ENCODE results near the gene RSL24D1.
A peak's percentile ranks its signal among the peaks of the same experiment; 100 is the strongest.

RSL24D1 gene

GRCh38 chr15:55196458-55197361 lies at the start of gene RSL24D1:
RSL24D1 (minus strand) TSS chr15:55196941; CDS start chr15:55196890, 51 bp downstream.
- peak; percentile 99 for DNase-seq (ENCODE audit: low read depth)

DNA sequence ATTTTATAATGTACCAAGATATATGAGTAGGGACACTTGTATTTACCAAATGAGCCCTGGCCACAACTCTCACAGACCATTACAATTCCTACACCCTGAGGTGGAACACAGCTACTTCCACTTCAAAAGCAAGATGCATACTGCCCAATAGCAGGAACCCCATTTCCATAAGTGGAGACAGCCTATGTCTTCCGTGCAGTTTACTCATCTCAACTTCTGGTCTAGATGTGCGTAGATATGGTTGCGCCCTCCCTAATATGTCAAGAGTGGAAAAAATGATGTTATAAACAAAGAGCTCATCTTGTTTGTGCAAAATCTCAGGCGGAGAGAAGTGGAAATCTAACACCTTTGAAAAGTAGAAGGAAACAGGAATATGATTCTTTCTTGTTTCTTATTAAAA lies 48.3 kb upstream of the RSL24D1 start:
- DNase-seq (ENCODE audit: low read depth): no peak

- DNase-seq (ENCODE audit: low read depth): peak; percentile 54
These were observed 45.1 kb upstream of the RSL24D1 start for GRCh38 chr15:55241891-55242290.

- no peak for DNase-seq (ENCODE audit: low read depth)
These were observed 44.4 kb upstream of the RSL24D1 start for GRCh38 chr15:55241186-55241585.

DNA sequence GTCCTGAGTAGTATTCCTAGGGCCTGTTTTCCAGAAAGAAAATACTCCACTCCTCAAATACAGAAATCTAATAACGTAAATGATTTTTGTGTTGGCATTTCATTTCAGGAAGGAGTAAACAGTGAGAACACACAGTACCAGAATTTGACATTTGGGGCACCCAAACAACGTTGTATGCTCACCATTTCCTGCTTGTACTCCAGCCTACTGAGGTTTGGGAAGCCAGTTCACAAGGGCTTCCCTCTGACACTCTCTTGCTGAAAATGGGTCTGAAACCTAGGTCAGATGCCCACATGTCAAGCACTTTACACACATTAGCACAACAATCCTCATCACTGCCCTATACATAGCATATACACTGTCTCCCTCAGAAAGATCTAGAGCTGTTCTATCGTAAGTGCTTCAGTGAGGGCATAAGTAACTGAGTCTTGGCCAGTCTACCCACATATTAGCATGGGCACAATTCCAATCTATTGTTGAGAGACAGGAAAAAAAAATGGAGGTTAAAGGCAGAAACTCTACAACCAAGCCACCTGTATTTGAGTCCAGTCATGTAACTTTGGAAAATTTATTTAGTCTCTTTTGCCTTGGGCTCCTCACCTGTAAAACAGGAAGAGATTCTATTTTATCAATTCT lies 43.5 kb upstream of the RSL24D1 start:
- no peak for DNase-seq (ENCODE audit: low read depth)

DNA sequence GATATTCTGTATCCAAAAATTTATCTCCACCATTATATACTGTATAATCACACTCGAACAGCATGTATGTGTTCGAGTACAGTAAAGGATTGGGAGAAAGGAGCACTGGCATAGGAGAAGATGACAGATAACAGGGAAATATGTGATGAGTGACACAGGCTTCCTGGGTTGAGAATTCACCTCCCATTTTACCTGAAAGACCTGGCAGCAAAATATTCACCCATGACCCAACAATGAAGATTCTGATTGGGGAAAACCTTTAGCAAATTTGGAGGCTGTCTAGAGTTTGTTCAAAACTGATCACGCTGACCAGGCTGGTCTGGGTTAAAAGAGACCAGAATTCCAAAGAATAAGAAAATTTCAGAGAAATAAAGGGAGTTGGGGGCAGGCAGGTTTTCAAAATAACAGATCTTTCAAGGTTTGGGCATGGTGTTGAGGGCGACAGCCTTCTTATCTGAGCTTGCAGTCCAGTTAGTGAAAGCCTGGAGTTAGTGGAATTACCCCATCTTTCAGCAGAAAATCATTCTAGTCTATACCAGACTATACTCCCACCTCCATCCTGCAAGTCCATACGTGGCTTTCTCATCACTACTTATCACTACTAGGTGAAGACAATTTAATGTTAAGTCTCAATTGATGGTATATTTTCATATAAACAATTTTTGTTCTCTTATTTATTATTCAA lies 42.8 kb upstream of the RSL24D1 start:
- no peak for DNase-seq (ENCODE audit: low read depth)

GRCh38 chr15:55238877-55239276 lies 42.1 kb upstream of the RSL24D1 start:
- no peak for DNase-seq (ENCODE audit: low read depth)

DNA sequence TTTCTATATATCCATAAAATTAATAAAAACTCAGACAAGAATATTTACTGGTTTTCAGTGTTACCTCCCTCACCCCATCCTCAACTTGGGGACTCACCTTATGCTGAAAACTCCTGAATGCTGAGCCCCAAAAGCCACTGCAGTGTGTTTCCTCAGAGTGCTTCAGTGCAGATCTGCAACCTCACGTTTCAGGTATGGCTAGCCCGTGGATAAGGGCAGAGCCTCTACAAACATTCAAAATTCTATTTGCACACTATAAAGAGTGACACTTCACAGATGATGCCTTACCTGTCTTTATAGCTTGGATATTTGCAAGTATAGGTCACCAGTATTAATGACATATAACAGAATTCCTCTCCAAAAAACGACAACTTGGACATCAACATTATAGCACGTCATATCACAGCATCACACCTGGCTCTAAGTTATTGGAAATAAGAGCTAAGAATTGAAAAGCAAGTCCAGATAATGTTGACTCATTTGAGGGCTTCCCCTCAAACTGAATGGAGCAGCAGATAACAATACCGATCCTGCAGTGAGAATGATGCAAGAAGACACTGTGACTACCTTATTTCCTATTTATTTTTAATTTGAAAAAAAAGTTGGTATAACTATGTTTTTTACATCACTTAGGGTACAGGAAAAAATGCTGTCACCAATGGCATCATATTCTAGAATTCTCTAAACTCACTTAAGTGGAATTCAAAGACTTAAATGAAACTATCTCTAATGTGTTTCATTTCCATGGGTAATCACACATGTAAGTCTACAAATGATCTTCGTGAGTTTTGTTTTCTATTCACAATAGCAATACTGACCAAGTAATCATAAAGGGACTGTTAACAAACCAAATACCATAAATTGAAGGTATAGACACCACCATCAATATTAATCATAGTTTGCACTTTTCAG lies 40.7 kb upstream of the RSL24D1 start:
- DNase-seq (ENCODE audit: low read depth): no peak

GRCh38 chr15:55235546-55236036 lies 38.9 kb upstream of the RSL24D1 start:
- no peak for DNase-seq (ENCODE audit: low read depth)

DNA sequence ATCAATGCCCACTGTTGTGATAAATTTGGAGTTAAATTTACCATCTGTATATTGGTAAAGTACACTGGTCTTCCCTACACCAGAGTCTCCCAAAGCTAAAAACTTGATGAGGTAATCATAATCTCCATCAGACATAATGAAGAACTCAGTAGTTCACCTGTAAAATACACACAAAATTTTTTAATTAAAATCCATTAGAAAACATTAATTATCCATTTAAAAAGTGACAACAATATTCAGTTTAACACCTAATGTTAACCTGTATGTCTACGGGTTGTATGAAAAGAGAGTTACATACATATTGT lies 38.0 kb upstream of the RSL24D1 start:
- no peak for DNase-seq (ENCODE audit: low read depth)

DNA sequence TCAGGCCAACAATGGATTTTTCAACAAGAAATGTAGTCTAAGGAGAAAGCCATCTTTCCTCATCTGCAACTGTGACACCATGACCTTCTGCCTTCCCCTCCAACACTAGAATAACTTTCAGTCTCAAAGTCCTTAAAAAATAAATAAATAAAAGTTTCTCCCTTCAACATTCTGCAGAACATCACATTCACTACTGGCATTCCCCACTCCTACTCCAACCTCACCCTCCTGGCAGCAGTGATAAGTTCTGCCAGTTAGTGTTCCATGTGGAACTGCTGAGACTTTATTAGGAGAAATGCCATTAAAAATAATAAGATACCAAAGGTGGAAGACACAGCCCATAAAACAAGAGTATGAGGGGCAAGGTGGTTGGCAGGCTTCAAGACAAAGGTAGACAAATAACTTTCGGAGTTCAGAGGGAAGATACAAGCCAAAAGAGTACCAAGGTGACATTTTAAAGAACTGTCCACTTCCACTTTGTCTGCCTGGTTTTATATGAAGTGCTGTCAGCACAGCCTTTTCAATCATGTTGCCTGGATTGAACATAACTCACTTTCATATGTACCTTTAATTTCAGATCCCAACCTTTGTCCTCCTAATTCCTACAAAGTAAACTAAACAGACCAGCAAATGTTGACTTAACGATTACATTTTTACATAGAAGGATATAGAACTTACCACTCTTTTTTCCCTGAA lies 37.5 kb upstream of the RSL24D1 start:
- no peak for DNase-seq (ENCODE audit: low read depth)

DNA sequence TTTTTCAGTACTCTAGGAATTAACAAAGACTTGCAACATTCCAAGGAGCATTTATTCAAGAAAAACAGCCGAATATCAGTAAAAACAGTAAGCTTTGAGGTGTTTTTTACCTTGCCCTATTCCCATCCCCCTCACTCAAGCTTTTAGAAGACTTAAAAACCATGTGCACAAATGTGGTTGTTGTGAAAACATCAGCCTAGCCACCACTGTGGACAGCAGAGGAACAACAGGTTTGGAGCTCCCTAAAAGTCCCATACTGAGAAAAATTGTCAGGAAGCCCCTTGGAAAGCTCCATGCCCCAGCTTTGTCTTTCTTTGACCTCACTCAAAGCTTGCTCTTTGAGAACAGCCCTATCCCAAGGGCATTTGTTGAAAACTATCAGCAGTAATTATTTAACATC lies 34.7 kb upstream of the RSL24D1 start:
- DNase-seq (ENCODE audit: low read depth): no peak

DNA sequence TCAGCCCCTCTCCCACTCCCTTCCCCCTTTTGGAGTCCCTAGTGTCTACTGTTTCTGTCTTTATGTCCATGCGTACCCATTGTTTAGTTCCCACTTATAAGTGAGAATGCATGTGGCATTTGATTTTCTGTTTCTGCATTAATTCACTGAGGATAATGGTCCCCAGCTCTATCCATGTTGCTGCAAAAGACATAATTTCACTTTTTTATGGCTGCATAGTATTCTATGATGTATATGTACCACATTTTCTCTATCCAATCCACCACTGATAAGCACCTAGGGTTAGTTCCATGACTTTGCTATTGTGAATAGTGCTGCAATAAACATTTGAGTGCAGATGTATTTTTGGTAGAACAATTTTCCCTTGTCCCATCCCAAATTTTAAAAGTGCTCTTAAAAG lies 34.2 kb upstream of the RSL24D1 start:
- no peak for DNase-seq (ENCODE audit: low read depth)

GRCh38 chr15:55230051-55230670 lies 33.4 kb upstream of the RSL24D1 start:
- peak; percentile 9 for DNase-seq (ENCODE audit: low read depth)

GRCh38 chr15:55226127-55226526 lies 29.4 kb upstream of the RSL24D1 start:
- DNase-seq (ENCODE audit: low read depth): peak; percentile 13

GRCh38 chr15:55224892-55225291 lies 28.2 kb upstream of the RSL24D1 start:
- DNase-seq (ENCODE audit: low read depth): peak; percentile 11

DNA sequence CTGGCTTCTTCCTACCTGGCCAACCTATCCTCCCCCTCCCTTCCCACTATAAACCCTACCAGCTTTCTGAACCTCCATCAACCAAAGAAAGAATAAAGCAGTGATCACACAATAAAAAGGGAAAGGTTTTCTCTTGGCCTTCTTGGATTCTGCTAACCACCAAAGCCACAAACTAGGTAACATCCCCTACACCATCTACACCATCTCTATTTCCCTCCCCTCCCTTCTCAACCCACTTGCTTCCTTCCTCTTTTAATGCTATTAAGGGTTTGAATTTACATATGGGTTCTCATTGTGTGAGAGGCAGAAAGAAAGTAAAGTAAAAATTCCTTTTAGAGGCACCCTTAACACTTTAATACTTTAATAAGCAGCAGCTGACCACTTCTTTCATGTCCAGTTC lies 25.8 kb upstream of the RSL24D1 start:
- DNase-seq (ENCODE audit: low read depth): no peak

DNA sequence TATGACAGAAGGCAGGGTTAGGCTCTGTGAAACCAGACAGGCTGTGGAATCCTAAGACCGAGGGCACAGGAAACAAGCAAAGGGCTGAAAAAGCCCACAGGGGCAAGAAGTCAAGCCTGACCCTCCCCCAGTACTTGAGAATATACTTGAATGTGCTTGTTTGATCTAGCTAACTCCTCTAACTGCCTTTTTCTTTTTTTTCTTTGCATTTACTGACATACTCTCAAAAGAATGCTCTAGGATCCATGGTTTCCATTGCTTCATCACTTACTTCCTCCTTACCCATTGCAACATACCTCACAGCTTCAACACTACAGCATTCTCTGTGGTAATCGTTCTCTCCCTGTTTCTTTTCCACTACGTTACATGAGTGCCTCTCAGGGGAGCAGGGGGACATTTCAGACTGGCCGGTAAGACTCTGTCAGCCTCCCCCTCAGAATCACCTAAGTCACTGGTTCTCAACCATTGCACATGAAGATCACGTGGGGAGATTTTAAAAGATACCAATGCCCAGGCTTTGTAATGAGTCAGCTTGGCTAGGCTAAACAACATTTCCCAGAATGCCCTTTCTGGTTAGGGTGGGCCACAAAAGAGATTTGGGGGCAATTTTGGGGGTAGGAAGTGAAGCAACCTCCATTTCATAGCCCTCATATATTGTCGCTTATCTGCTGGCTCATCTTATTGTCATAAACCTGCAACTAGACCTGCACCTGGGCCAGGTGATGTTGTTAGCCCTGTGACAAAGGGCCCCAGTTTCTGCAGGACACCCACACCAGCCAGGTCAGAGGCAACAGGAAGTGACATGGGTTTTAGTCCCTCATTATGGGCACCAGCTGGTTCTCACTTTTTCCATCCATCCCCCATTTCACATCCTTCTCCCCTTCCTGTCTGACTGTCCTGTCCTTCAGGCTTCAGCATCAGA lies 24.6 kb upstream of the RSL24D1 start:
- DNase-seq (ENCODE audit: low read depth): peak; percentile 93

DNA sequence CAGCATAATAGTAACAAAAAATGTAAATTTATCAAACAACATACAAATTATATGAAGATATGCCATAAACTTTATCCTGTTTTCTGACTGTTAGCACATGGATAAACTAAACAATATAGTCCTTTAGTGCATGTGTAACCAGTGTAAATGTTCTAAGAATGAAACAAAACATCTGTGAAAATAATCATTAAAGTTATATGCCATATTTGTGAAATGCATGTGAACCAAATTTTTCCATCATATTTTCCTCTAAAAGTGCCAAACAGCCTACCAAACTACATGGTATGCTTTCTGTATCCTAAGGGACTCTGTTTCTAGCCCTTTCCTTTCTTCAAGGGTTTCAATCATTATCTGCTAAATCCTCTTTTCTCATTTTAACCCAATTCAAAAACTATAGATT lies 23.9 kb upstream of the RSL24D1 start:
- no peak for DNase-seq (ENCODE audit: low read depth)

DNA sequence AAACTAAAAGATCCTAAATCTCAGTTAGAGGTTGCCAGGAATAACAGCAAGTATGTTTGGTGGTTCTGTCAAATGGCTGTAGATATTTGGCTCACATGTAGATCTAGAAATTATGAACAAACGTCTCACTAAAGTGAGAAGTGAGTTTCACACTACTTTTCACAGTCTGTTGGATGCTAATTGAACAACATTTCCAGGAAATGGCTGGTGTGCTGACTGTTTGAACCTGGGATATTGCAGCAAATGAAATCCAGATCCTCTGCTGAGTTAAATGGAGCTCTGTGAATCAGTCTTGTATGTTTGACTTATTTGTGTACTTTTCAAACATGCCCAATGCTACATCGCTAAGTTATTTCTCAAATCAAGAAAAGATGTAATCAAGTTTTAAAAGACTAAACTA lies 21.3 kb upstream of the RSL24D1 start:
- DNase-seq (ENCODE audit: low read depth): no peak

All from EH (cell line).